Stimulated activated naive CD4-positive, alpha-beta T cell treated with Interleukin-2 at 50 U/mL for 16 hours (primary cell): ENCODE measurements around the gene CLEC14A.

ENCODE experiments used
- DNase-seq: peaks from one replicate; lab custom pipeline; 2025; lab: John Stamatoyannopoulos, UW

The CLEC14A gene

GRCh38 chr14:38205949-38206665, 49.8 kb downstream of the CLEC14A start:
- no peak for DNase-seq

DNA sequence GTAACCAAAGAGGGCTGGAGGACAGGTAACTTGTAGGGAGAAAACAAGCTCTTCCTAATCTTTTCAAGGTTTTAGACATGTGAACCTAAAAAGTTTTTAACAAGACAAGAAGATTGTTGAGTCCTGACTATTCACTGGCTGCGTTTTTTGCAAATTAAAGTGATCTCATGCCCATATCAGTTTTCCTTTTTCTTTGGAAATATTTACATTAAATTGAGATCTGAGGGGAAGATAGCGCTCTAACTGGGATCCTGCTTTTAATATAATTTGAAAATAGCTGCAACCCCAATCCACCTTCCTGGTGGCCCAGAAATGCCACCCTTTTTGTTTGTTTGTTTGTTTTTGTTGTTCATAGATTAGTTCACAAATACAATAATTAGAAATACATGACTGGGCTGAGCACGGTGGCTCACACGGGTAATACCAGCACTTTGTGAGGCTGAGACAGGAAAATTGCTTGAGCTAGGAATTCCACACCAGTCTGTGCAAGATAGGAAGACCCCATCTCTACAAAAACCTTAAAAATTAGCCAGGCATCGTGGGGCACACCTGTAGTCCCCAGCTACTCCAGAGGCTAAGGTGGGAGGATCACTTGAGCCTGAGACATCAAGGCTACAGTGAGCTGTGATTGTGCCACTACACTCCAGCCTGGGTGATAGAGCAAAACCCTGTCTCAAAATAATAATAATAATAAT, 50.6 kb downstream of the CLEC14A start:
- DNase-seq = no peak

DNA sequence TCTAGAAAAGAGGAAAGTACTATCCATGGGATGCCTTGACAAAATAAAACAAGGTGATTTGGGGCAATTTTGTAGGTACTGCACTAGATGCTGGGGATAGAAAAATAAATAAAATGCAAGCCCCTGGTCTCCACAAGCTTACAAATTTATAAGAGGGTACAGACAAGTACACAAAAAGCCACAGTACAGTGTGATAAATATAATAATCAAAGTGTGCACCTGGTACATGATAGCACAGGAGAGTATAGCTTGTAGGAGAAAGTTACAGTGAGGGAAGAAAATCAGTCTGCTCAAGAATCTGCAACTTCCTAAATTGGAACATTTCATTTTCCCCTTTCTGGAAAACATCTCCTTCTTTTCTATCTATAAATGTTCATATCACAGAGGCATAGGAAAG, 51.2 kb downstream of the CLEC14A start:
- DNase-seq = no peak
